Measurements from ENCODE around the gene SWAP70.

DNA sequence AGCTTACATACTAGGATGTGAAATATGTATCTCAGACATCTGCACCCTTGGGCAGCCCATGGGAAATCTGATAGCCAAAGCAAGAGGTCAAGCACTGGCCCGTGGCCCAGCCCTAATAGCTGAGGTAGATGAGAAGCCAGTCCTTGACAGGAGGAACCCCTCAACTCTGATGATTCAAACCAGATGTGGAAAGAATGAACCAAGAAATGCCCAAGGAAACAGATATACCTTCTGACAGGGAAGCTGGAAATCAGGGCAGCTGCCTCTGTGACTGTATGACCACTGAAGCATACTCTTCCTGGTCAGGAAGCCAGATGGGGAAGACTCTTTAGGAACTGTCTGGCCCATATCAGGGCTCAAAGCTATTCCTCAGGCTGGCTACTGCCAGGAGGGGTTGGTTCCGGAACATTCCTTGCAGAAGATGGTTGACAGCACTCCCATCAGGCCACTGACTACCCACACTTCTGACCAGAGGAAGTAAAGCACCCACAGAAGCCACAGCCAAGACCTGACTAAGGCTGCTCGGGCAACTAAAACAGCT, 124.2 kb downstream of the SWAP70 start:
- TF ChIP-seq, protein P1, sequence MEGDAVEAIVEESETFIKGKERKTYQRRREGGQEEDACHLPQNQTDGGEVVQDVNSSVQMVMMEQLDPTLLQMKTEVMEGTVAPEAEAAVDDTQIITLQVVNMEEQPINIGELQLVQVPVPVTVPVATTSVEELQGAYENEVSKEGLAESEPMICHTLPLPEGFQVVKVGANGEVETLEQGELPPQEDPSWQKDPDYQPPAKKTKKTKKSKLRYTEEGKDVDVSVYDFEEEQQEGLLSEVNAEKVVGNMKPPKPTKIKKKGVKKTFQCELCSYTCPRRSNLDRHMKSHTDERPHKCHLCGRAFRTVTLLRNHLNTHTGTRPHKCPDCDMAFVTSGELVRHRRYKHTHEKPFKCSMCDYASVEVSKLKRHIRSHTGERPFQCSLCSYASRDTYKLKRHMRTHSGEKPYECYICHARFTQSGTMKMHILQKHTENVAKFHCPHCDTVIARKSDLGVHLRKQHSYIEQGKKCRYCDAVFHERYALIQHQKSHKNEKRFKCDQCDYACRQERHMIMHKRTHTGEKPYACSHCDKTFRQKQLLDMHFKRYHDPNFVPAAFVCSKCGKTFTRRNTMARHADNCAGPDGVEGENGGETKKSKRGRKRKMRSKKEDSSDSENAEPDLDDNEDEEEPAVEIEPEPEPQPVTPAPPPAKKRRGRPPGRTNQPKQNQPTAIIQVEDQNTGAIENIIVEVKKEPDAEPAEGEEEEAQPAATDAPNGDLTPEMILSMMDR (IDR thresholded peaks at IDR 0.05; ENCODE audit: insufficient read depth, low read depth, low read length), result no peak
- TF ChIP-seq EZH2 (IDR thresholded peaks at IDR 0.05; ENCODE audit: insufficient read depth, low read length), result no peak

Measured in astrocyte (in vitro differentiated cells and primary cell).